Ectodermal cell (in vitro differentiated cells): ENCODE results near the gene D2HGDH.
"Not testable (repeated sequence)": the region's sequence is repeated elsewhere in the genome, so short reads cannot be mapped to it uniquely, and the experiment has no call there.

Source experiments
- H3K27ac ChIP-seq: 2 replicates; pipeline ENCODE4 v1.7.0; 2013; ENCODE audit warnings: mild to moderate bottlenecking, low read depth, low read length; ENCODE audit not compliant: insufficient read depth, poor library complexity, severe bottlenecking
- H3K27me3 ChIP-seq: 2 replicates; pipeline ENCODE4 v1.7.0; 2013; ENCODE audit warnings: mild to moderate bottlenecking, low read length; ENCODE audit not compliant: insufficient read depth, control insufficient read depth, poor library complexity, severe bottlenecking
- H3K36me3 ChIP-seq: one replicate; pipeline ENCODE4 v1.7.0; 2013; ENCODE audit warnings: low read length; ENCODE audit not compliant: control insufficient read depth, insufficient read depth
- H3K4me1 ChIP-seq: one replicate; pipeline ENCODE4 v1.7.0; 2013; ENCODE audit warnings: low read length; ENCODE audit not compliant: control insufficient read depth, insufficient read depth
- H3K4me3 ChIP-seq: 2 replicates; pipeline ENCODE4 v1.7.0; 2013; ENCODE audit warnings: low read depth, low read length, control low read depth; ENCODE audit not compliant: insufficient read depth
- H3K9me3 ChIP-seq: 2 replicates; pipeline ENCODE4 v1.7.0; 2013; ENCODE audit warnings: mild to moderate bottlenecking, low read length, moderate library complexity; ENCODE audit not compliant: control insufficient read depth
- WGBS, 2 experiments: methylation state at CpG; one replicate each; pipeline ENCODE4 v1.1.7; 2013; ENCODE audit warnings: missing lambda C conversion rate in 2 of 2; 5-methylcytosine and 5-hydroxymethylcytosine counted together

D2HGDH gene

DNA sequence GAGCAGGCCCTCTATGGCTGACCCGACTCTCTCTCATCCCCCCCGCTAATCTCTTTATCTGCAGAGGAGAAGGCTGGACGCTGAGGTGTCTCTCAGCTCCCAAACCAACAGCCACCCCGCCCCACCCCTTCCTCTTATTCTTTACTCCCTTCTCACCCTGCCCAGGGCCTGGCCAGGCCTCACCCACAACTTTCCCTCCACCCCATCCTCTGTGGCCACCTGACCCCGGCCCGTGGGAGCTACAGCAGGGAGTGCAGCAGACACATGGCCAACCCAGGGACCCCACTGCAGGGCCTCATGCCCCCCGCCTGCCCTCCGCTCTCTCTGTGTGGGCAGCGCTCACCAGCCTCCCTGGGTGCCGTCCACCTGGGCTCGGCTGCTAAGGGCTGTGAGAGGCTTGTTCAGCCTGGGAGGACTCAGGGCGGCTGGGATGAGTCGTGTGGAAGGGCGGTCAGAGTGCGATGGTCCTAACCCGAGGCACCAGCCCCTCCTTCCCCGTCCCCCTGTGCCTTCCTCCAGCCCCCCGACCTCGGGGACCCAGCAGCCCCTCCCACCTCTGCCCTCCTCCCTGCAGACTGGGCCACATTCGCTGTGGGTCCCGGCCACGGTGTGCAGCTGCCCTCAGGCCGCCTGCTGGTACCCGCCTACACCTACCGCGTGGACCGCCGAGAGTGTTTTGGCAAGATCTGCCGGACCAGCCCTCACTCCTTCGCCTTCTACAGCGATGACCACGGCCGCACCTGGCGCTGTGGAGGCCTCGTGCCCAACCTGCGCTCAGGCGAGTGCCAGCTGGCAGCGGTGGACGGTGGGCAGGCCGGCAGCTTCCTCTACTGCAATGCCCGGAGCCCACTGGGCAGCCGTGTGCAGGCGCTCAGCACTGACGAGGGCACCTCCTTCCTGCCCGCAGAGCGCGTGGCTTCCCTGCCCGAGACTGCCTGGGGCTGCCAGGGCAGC, 81.3 kb downstream of the D2HGDH start:
- 89 to 90% methylated on average over 48 of the region's 48 CpGs for WGBS, 2 experiments
- Histone ChIP-seq H3K9me3 (no peaks in the 10 kb centered on the region), H3K4me1 (peaks cover 10% of the 10 kb centered on the region)

DNA sequence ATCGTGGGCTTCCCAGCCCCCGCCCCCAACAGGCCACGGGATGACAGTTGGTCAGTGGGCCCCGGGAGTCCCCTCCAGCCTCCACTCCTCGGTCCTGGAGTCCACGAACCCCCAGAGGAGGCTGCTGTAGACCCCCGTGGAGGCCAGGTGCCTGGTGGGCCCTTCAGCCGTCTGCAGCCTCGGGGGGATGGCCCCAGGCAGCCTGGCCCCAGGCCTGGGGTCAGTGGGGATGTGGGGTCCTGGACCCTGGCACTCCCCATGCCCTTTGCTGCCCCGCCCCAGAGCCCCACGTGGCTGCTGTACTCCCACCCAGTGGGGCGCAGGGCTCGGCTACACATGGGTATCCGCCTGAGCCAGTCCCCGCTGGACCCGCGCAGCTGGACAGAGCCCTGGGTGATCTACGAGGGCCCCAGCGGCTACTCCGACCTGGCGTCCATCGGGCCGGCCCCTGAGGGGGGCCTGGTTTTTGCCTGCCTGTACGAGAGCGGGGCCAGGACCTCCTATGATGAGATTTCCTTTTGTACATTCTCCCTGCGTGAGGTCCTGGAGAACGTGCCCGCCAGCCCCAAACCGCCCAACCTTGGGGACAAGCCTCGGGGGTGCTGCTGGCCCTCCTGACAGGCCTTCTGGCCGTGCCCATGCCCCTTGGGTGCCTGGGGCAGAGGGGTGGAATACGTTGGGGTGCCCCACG, 82.1 kb downstream of the D2HGDH start:
- no peak overlapping the region for H3K4me3 ChIP-seq
- no peak overlapping the region for H3K27ac ChIP-seq
- 84 to 86% methylated on average over 33 of the region's 33 CpGs for WGBS, 2 experiments
- H3K27me3 ChIP-seq: no peaks in the 10 kb centered on the region
- H3K9me3 ChIP-seq: no peaks in the 10 kb centered on the region
- peaks cover 11% of the 10 kb centered on the region for H3K4me1 ChIP-seq
- H3K36me3 ChIP-seq: no peaks in the 10 kb centered on the region

More for the DNA sequence above, 81.3 kb downstream of the D2HGDH start:
- no peaks in the 10 kb centered on the region for H3K36me3 ChIP-seq
- H3K27ac ChIP-seq: no peak overlapping the region
- no peak overlapping the region for H3K4me3 ChIP-seq
- H3K27me3 ChIP-seq: no peaks in the 10 kb centered on the region

DNA sequence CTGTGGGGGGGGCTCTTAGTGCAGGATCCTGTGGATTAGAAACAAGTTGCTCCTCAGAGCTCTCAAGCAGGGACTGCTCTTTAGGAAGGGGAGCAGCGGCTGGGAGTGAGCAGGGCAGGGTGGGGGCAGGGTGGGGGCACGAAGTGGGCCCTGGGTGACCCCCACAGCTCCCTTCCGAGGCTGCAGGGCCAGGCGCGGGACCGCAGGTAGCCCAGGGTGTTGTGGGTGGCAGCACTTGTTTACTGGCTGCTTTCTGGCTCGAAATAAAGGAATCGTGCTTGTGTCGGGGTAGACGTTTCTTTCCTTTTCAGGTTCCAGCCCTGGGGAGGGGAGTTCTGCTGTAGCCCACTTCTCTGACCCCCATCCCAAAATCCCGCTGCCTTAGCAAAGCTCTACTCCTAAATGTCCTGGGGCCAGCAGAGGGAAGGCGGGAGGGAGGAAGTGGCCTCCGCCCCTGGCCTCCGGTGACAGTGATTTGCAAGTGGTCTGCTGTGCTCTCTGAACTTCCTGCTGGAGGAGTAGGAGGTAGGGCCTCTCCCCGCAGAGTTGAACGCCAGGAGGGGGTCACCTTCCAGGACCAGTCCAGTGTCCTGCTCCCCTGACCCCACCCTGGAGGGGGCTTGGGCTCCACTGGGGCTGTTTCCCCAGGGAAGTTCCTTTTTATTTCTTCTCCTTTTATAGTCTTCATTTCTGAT, 82.8 kb downstream of the D2HGDH start:
- H3K27me3 ChIP-seq: no peaks in the 10 kb centered on the region
- H3K36me3 ChIP-seq: no peaks in the 10 kb centered on the region
- no peaks in the 10 kb centered on the region for H3K9me3 ChIP-seq
- no peak overlapping the region for H3K27ac ChIP-seq
- H3K4me3 ChIP-seq: no peak overlapping the region
- peaks cover 11% of the 10 kb centered on the region for H3K4me1 ChIP-seq
- 77 to 82% methylated on average over 16 of the region's 16 CpGs for WGBS, 2 experiments

DNA sequence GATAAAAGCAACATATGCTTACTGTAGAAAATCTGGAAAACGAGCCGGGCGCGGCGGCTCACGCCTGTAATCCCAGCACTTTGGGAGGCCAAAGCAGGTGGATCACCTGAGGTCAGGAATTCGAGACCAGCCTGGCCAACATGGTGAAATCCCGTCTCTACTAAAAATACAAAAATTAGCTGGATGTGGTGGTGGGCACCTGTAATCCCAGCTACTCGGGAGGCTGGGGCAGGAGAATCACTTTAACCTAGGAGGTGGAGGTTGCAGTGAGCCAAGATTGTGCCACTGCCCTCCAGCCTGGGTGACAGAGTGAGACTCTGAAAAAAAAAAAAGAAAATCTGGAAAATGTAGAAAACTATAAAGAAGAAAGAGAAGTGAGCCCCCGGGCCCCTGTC, 83.4 kb downstream of the D2HGDH start:
- not testable (repeated sequence) for H3K27ac ChIP-seq, H3K9me3 ChIP-seq, H3K36me3 ChIP-seq, H3K27me3 ChIP-seq, H3K4me3 ChIP-seq
- WGBS, 2 experiments: 88 to 96% methylated on average over 10 of the region's 10 CpGs
- H3K4me1 ChIP-seq: peaks cover 11% of the 10 kb centered on the region
